Stimulated activated CD4-positive, alpha-beta T cell treated with anti-CD3 and anti-CD28 coated beads, Interleukin-15, amount 100 ng/mL, for 1 hour (primary cell): ENCODE measurements around the gene ERC2.
"Not testable (repeated sequence)": the region's sequence is repeated elsewhere in the genome, so short reads cannot be mapped to it uniquely, and the experiment has no call there.

ENCODE experiments used
- DNase-seq, 2 donors: peaks; one replicate each; pipeline ENCODE4 v3.0.0-alpha.2; 2020; ENCODE audit warnings: low read depth in 1 of 2, low spot score in 1 of 2

ERC2 gene

DNA sequence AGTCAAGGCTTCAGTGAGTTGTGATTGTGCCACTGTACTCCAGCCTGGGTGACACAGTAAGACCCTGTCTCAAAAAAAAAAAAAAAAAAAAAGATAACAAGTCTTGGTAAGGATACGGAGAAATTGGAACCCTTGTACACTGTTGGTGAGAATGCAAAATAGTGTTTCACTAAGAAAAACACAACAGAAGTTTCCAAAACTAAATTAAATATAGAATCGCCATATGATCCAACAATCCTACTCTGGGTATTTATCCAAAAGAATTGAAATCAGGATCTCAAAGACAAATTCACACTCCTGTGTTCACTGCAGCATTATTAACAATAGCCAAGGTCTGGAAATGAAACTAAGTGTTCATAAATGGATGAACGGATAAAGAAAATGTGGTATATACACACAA is 149.4 kb downstream of the ERC2 start:
- no peak for DNase-seq

DNA sequence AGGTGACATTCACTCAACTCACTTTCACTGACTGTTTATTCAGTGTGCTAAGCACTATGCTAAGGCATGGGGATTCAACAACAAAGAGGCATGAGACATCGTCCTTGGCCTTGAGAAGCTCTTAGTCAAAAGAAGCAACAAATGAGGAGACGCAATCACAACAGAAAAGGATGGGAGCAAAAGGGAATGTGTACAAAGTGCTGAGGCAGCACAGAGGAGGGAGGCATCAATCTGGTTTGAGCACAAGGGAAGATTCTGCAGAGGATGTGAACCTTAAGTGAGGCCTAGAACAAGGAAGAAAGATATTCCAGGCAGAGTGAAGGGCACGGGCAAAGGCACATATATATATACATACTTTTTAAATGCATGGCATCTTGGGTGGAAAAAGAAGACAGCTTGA is 151.3 kb downstream of the ERC2 start:
- DNase-seq, result no peak

DNA sequence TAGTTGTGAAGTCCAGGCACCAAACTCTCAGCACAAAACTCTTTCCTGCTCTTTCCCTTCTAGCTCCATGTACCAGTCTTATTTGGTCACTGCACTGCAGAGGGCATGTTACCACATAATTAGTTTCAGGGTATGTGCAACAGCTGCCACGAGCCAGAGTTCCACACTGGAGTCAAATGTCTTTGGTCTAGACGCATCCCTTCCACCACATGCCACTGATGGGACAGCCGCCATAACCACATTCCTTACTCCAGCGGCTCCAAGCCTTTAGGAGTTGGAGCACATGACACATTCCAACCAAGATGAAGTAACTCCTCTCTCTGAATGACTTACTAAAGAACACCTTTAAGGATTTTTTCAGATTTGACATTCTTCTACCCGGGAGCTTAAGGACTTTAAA is 153.4 kb downstream of the ERC2 start:
- DNase-seq, result no peak

DNA sequence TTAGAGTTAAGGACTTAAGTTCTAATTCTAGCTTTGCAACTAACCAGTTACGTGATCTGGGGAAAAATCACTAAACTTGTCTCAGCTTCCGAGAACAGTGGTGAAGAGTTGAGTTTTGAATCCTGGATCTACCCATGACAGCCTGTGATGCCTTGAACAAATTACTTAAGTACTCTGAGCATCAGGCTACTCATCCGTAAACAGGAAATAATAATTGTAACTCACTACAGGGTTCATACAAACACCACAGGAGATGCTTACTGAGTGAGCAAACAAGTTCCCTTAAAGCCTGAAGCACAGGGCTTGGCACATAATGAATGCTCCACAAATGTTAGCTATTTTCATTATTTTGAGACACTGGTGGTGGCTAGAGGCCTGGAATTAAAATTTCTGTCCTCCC is 158.8 kb downstream of the ERC2 start:
- DNase-seq, result no peak

DNA sequence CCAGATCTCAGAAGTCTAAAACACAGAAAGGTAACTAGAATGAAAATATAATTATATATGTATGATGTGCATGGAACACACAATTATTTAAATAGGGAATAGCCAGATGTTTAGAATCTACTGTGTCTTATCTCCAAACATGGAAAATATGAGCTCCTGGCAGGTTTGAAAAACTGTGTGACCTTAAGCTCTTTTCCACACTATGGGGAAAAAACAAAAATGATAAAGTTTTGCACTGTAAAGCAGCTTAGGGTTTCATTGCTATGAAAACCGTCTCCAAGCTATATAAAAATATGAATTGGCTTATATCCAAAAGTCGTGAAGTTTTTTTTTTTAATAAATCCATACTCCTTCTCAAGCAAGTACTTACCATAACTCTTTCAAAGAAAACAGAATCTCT is 159.8 kb downstream of the ERC2 start:
- DNase-seq, result no peak

DNA sequence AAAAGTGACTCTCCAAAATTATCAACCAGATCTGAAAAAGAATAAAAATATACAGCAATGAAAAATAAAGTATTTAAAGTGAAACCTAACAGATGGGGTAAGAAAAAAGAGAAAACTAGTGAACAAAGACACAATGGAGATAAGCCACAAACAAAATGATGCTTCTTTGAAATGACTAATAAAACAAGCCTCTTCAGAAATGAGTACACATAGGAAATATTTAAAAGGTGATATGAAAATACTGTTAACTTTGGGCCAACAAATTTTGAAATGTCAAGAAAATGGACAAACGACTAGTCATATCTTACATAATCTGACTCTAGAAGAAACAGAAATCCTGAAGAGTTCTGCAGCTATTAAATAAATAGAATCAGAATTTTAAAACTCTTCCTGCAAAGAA is 164.2 kb downstream of the ERC2 start:
- no peak for DNase-seq

DNA sequence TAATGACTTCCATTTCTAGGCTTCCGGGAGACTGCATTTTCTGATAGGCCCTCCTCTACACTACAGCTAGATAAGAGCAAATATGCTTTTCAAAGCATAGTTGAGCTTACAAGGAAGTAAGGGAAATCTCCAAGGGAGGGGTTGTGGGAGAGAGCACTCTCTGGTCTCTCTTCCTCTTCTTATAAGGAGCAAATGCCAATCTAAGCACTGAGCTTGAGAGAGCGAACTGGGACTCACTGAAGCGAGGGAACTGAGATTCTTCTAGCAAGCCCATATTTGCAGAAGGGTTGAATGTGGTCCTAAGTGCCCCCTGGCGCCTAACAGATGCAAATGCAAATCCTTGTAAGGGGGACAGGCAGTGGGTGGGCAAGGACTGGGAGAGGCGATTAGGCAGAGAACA is 164.8 kb downstream of the ERC2 start:
- DNase-seq, result no peak

DNA sequence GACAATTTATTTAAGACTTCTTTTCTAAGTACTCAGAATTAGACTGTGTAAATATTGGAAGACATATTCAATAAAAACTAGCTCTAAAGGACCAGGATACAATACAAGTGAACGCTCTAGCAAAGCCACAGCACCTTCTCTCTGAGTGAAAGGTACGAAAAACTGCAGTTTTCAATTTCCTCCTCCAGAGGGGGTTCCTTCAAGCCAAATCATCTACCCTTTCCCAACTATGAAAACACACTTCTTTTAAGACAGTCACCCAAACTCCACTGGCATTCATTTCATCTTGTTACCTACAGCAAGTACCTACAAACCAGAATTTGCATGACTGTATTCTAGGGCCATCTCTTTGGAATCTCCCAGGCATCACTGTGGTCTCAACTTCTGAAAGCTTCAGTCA is 165.8 kb downstream of the ERC2 start:
- DNase-seq, result no peak

DNA sequence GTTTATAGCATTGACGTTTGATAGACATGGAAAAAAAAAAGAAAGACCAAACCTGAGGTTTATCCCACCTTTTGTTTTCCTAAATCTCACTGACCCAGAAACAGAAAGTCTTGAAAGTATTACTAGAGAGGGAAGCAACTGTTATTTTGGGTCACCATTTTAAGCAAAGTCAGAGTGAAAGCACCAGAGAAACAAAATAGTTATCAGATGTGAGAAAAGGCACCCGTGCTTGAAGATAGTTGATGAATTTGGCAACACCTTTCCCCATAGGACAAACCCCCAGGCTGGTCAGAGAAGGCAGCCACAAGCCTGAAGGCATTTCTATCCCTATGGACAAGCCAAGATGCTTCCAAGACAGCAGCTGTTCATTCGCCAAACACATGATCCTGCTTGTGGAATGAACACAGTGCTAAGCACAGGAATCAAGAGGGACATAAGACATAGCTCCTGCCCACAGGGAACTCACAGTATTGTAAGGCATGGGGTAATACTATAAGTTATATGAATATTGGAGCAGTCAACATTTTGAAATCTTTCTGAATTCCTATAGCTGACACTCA is 170.9 kb downstream of the ERC2 start:
- no peak for DNase-seq

DNA sequence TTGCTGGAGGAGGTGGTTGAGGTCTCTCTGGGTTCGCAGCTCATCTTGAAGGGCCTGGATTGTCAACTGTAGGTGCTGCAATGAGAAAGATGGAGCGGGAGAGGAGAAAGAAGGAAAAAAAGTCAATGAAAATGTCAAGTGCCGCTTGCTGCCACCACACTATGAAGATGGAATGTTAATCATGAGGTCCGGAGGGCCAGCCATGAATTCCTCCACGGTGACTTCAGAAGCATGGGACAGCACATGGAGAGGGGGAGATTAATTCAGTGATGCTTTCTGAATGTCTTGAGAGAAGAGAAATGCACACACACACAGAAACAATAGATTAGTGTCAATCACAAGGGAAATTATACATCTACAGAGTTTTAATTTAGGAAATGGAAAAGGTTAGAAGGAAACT is 171.9 kb downstream of the ERC2 start:
- DNase-seq, result no peak

DNA sequence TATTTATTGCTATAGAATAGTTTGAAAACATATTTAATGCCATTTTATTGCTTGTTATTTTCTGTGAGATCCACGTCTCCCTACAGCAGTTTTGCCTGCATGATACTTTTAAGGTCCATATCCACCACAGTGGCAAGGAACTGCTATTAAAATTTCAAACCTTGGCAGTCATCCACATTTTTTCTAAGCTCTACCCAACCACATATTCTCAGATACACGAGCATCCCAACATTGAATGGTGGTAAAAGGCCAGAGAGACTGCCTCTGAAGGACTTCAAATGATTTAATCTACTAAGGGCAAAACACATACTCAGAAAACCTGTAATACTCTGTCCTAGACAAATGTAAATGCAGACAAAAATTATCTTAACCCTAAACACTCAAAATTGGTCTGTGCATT is 173.1 kb downstream of the ERC2 start:
- DNase-seq, result no peak

DNA sequence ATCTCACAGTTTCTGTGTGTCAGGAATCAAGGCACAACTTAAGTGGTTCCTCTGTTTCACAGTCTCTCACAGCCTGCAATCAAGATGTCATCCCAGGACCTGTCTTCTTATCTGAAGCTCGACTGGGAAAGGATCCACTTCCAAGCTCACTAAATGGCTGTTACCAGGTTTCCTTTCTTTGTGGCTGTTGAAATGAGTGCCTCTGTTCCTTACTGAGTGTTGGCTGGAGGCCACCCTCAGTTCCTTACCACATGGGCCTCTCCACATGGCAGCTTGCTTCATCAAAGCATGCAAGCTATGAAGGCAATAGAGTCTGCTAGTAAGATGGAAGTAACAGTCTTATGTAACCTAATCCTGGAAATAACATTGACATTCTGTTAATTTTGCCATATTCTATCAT is 174.0 kb downstream of the ERC2 start:
- no peak for DNase-seq

DNA sequence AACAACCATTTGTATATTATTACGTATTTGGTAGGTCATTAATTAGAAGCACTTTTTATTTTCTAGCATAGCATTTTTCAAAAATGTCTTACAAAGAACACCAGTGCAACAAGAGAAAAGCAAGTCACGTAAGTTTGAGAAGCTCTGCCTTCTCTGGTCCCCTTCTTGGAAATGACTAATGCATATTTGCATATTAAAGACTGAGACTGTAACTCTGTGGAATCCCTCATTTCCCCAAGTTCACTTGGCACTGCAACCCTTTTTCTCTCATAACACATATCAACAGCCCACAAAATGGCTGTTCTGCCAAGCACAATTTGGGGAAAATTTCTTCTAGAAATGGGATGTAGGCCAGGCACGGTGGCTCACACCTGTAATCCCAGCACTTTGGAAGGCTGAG is 176.3 kb downstream of the ERC2 start:
- no peak for DNase-seq

DNA sequence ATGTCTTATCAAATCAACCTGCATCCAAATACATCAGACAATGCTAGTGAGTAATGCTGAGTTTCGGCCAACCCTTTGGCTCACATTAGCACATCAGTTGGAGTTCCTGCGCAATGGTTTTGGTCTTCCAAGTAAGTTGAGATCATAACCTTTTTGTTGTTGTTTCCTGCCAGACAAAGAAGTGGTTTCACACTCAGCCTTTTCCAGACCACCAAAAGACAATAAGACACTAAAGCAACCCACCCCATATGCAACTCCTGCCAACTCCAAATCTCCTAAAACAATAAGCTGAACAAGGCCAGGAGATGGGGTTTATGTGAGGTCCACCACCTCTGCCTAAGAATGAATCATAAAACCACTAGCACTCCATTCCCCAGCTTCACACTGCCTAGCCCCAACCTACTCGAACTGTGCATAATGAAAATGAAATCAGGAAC is 177.0 kb downstream of the ERC2 start:
- DNase-seq, result no peak

DNA sequence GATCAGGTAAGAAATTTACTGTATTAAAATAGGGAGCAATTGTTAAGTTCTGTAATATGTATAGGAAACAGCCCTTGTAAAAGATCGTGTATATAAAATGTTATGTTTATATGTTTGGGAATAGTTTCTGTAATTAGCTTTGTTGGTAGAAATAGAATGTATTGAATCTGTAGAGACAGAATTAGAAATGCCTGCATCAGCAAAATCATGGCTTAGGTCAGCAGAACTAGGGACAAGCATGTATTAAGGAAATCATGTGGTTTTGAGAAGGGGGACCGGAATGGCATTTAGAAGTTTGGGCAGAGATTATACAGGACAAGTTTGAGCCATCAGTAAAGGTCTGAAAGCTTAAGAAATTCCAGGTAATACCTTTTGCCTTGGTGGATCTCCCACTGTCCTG is 177.9 kb downstream of the ERC2 start:
- DNase-seq, result no peak

DNA sequence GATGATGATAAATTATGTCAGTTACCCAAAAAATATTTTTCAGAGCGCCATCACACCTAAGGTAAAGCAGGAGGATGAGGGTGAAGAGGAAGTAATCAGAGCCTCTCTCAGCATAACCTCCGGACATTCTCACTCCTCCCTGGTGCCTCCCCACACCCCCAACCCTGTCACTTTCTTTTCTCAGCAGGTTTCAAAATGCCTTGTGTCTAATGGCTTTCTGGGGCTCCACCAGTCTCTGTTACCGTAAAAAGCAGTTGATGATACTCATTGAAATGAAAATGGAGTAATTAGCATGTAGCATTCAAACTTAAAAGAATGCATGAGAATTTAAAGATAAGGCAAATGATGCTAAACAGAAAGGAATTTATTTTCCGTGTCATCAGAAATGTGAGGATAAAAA is 180.0 kb downstream of the ERC2 start:
- DNase-seq, result no peak

DNA sequence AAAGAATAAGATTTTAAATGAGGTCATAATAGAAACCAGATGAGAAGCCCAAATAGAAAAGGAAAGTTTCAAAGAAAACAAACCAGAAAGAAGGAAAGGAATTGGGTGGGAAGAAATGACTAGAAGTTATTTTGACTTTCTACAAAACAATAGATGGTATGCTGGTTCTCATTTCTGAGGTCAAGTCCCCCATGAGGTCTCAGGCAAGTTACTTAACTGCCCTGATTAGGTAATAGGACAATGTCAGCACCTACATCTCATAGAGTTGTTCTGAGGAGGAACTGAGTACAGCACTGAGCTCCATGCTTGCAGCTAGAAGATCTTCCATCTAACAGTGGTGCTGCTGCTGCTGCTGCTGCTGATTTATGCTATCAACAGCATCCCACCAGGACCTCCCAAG is 185.9 kb downstream of the ERC2 start:
- no peak for DNase-seq

DNA sequence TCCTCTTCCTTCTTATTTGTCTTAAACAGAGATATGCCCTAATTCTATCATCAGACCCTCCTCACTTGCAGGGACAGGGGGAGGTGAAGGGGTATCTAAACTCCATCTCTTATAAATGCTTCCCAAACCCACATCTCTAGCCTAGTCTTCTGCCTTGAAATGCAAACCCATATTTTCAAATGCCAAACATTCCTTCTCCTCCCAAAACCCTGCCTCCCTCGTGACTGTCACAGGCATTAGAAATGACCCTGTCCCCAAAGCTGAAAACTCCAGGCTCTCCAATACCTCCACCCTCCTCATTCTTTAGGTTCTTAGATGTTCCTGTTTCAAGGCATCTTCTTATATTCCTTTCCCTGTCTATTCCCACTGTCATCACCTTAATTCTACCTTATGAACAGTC is 191.0 kb downstream of the ERC2 start:
- no peak for DNase-seq

DNA sequence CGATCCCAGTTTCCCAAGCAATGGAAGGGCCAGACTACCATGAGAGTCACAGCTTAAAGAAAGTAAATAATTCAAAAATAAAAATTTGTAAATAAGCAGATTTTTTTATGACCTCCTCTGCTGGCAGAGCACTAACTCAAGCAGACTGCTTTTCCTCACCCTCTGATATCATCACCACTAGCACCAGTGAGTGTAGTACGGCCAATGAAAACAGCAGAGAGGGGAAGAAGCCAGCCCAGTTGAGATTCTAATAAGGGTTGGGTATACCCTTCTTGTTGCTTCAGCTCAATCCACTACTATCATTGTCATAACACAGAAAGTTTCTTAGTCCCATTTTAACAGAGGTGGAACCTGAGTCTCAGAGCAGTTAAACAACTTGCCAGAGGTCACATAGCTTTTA is 193.1 kb downstream of the ERC2 start:
- DNase-seq, result no peak

DNA sequence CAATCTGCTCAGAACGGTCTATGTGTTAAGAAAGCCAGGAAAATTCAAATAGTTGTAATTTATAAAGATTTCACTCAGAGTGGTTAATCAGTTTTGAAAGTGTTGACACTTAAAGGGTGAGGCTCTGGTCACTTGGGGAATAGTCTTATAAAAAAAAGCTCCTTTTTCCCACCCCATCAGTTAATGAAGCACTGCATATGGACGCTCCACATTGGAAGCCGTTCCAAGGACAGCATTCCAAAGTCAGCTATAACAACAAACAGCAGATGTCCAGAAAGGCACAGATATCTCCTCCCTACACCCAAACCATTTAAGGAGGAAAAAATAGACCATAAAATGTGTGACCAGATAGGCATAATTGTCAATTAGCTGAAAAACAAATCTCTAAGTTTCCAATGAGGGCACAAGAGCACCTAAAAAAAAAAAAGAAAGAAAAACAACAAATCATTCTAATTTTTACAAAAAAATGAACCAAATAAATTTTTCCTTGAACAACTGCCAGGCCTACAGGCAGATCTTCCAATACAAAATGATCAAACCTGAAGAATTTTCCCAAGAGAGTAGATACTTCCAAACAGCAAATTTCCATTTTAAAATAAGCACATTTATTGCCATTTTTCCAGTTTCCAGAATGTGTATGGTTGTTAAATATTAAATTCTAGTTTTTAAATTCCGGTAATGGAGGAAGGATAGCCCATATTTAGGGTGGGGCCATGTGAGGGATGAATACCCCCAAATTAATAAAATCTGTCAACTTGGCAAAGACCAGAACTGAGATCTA is 198.3 kb downstream of the ERC2 start:
- DNase-seq, result no peak

DNA sequence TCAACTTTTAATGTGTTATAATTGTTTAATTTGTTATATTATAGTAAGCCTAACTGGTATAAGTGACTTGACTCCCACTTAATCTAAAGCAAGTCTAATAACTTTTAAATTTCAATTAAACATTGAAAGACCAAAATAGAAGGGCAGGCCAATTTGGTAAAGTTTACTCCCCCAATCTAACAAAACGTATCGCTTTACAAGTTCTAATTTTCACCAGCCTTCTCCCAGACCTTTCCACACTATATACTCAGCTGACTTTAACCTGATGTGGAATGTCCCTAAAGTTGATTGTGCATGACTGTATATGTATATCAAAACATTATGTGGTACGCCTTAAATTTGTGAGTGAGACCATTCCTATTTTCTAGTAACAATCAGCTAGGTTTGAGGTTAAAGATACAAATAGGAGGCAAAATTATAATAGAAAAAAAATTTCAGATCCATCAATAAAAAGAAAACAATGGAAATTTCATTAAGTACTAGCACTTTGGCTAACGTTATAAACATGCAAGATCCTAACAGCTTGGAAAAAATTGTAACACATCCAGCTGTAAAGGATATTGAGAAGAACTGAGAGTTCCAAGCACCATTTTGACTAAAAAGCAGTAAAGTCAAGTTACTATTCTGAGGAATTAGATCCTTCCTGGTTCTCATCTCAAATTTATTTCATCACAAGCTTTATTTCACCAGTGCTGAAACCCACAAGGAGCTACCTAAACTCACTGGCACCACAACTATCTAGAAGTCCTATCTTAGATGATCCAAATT is 199.5 kb downstream of the ERC2 start:
- no peak for DNase-seq

DNA sequence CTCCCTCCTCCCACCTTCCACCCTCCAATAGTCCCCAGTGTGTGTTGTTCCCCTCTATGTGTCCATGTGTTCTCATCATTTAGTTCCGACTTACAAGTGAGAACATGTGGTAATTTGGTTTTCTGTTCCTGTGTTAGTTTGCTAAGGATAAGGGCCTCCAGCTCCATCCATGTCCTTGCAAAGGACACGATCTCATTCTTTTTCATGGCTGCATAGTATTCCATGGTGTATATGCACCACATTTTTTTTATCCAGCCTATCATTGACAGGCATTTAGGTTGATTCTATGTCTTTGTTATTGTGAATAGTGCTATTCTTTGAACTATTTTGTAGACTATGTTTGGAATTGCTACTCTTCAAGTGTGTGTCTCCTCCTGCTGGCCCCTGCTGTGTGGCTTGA is 206.4 kb downstream of the ERC2 start:
- DNase-seq, result not testable (repeated sequence)

DNA sequence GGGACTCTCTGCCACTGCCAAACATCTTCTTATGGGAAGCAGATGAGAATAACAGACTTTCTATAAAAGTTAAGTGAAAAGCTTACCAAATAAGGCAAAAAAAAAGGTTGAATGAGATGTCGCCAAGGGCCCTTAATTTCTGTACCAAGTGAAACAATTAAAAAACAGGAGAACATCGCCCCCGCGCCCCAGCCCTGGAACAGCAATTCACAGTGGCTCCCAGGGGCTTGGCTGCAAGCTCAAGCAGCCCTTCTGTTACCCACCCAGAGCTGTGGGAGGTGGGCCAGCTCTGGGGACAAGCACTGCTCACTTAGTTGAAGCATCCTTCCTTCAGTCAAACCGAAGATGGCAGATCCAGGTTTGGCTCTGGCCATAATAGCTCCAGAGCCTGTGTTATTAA is 208.0 kb downstream of the ERC2 start:
- DNase-seq, result no peak
